IMR-90 (cell line): ENCODE measurements around the gene POFUT1. TPM values are rescaled to one million over a fixed set of nuclear protein-coding genes. Genes with fewer than 3 reads are reported as not detected.

Experiments
- MAZ ChIP-seq: IDR thresholded peaks from 2 replicates; pipeline ENCODE4 v1.6.1; 2012; ENCODE audit warnings: low read depth, mild to moderate bottlenecking, low read length, improper control_type of control experiment, moderate library complexity, borderline replicate concordance
- RCOR1 ChIP-seq: IDR thresholded peaks from 2 replicates; pipeline ENCODE4 v1.6.1; 2012; ENCODE audit warnings: mild to moderate bottlenecking, low read length, improper control_type of control experiment; ENCODE audit not compliant: insufficient replicate concordance
- RFX5 ChIP-seq: IDR thresholded peaks from 2 replicates; pipeline ENCODE4 v1.8.0; 2012; ENCODE audit warnings: low read depth, mild to moderate bottlenecking, low read length, moderate library complexity
- SMC3 ChIP-seq: fragments of 150-350 bp; IDR thresholded peaks from 2 replicates; pipeline ENCODE4 v1.6.1; 2016; ENCODE audit warnings: low read depth, mild to moderate bottlenecking, antibody characterized with exemption, low read length, moderate library complexity
- polyA plus RNA-seq, 3 experiments: library from polyadenylated mRNA; depleted of rRNA; stranded (reverse); fragments of >200 nt; gene quantifications; 2 replicates each; pipeline ENCODE4 v1.2.3, GENCODE V29; 2012; ENCODE audit warnings: low replicate concordance in 1 of 3
- total RNA-seq: library from RNA; depleted of rRNA; stranded (reverse); fragments of >200 nt; gene quantifications from 2 replicates; pipeline ENCODE4 v1.2.3, GENCODE V29; 2012
- TF ChIP-seq, protein P1 (sequence below): fragments of 150-350 bp; IDR thresholded peaks from 2 replicates; pipeline ENCODE4 v1.6.1; 2016; ENCODE audit warnings: low read depth, mild to moderate bottlenecking, low read length, moderate library complexity, borderline replicate concordance

POFUT1 gene
- total and polyA plus RNA-seq, 2 of the 4 experiments (the other 2 are of a cell fraction) = 25.5 to 41.1 TPM

DNA sequence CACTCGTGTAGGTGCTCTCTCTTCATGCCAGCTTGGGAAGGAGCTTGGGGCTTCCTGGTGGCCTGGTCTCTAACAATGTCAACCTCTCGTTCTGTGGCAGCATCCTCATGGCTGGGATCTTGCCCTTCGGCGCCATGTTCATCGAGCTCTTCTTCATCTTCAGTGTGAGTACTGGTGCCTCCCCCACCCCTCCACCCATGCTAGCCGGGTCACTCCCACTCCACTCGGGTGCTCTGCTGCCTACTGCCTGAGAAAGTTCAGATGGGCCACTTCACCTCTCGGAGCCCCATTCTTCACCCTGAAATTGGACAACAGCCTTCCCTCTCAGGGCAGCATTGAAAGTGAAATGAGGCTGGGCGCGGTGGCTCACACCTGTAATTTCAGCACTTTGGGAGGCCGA, 49.3 kb upstream of the POFUT1 start (continued):
- TF ChIP-seq, protein P1, sequence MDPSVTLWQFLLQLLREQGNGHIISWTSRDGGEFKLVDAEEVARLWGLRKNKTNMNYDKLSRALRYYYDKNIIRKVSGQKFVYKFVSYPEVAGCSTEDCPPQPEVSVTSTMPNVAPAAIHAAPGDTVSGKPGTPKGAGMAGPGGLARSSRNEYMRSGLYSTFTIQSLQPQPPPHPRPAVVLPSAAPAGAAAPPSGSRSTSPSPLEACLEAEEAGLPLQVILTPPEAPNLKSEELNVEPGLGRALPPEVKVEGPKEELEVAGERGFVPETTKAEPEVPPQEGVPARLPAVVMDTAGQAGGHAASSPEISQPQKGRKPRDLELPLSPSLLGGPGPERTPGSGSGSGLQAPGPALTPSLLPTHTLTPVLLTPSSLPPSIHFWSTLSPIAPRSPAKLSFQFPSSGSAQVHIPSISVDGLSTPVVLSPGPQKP = no peak
- no peak for TF ChIP-seq MAZ
- no peak for TF ChIP-seq SMC3
- TF ChIP-seq RFX5 = no peak
- TF ChIP-seq RCOR1 = no peak
